PC-3 (cell line): ENCODE data around the gene HRH4.

Experiments
- EZH2 ChIP-seq: fragments of 300-600 bp; sonication (generic); IDR thresholded peaks from one replicate; pipeline ENCODE4 v1.6.1; 2017; ENCODE audit warnings: antibody characterized with exemption, mild to moderate bottlenecking, low read length; ENCODE audit not compliant: unreplicated experiment
- TF ChIP-seq, protein P1 (sequence below): fragments of 300-600 bp; sonication (generic); conservative IDR thresholded peaks from 2 replicates; pipeline ENCODE4 v1.5.1; 2017; ENCODE audit warnings: antibody characterized with exemption, low read depth, mild to moderate bottlenecking, low read length

DNA sequence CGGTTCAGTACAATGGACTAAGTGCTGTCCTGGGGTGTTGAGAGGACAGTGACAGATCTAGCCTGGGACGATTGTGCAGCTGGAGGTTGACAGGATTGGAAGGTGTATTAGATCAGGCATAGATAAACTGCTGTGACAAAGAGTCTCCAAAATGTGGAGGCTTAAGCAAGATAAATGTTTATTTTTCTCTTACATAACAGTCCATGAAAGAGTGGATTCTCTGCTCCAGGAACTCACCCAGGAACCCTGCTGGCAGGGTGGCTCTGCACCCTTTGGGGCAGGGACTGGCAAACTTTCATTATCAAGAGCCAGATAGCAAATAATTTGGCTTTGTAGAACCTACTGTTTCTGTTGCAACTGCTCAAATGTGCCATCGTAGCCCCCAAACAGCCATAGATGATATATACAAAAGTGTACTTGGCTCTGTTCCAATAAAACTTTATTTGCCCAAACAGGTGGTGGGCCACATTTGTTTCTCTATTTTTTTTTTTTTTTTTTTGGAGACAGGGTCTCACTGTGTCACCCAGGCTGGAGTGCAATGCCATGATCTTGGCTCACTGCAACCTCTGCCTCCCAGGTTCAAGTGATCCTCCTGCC, 9.7 kb downstream of the HRH4 start:
- TF ChIP-seq, protein P1, sequence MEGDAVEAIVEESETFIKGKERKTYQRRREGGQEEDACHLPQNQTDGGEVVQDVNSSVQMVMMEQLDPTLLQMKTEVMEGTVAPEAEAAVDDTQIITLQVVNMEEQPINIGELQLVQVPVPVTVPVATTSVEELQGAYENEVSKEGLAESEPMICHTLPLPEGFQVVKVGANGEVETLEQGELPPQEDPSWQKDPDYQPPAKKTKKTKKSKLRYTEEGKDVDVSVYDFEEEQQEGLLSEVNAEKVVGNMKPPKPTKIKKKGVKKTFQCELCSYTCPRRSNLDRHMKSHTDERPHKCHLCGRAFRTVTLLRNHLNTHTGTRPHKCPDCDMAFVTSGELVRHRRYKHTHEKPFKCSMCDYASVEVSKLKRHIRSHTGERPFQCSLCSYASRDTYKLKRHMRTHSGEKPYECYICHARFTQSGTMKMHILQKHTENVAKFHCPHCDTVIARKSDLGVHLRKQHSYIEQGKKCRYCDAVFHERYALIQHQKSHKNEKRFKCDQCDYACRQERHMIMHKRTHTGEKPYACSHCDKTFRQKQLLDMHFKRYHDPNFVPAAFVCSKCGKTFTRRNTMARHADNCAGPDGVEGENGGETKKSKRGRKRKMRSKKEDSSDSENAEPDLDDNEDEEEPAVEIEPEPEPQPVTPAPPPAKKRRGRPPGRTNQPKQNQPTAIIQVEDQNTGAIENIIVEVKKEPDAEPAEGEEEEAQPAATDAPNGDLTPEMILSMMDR: no peak
- no peak for TF ChIP-seq EZH2
